ENCODE results near the gene ETHE1. TPM values are rescaled to one million over a fixed set of nuclear protein-coding genes. Genes with fewer than 3 reads are reported as not detected.

The ETHE1 gene
- polyA plus RNA-seq, 1 experiment = 104 TPM

DNA sequence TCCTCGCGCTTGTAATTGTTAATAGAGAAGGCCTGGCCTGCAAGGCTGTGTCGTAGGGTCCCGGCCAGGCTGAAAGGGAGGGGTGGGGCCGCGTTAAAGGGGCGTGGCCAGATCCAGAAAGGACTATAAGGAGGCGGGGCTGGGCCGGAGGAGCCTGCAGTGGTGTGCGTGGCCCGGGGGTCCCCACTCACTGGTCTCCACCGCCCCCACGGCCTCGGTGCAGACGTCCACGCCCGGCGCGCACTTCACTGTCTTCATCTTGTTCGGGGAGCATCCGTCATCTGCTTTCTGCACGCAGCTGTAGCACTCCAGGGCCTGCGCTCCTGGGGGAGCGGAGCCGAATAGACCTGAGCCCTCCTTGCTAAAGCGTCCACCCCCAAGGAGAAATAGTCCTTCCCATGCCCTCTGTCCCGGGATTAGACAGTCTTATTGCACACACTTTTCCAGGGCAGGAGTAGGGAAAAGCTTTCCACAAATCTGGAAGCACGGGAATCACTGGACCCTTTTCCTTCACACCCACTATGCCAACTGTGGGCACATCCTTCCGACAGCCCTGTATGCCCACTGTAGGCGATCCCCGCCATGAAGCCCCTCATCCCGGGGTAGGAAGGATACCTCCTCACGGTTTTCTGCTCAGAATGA is 62.7 kb downstream of the ETHE1 start:
- no peak for DNase-seq (ENCODE audit: low read depth, low spot score)
- Histone ChIP-seq H3K9me3 (ENCODE audit: control insufficient read depth, insufficient read depth, low read length) (peaks cover 14% of the 10 kb centered on the region), H3K27me3 (ENCODE audit: control insufficient read depth, insufficient read depth, low read length) (peaks cover 7% of the 10 kb centered on the region), H3K4me3 (ENCODE audit: low read depth, low read length) (peak overlapping the region; percentile 79), H3K27ac (ENCODE audit: low read depth, low read length) (peak overlapping the region; percentile 47)
- POLR2A ChIA-PET = interaction anchor here (0.6 to 2.1 kb wide), 7 partner anchors 9 to 205 kb away, joined by 3 to 12 read pairs (median 3); partner anchors contain the start of gene PHLDB3
- TF ChIP-seq, protein P1, sequence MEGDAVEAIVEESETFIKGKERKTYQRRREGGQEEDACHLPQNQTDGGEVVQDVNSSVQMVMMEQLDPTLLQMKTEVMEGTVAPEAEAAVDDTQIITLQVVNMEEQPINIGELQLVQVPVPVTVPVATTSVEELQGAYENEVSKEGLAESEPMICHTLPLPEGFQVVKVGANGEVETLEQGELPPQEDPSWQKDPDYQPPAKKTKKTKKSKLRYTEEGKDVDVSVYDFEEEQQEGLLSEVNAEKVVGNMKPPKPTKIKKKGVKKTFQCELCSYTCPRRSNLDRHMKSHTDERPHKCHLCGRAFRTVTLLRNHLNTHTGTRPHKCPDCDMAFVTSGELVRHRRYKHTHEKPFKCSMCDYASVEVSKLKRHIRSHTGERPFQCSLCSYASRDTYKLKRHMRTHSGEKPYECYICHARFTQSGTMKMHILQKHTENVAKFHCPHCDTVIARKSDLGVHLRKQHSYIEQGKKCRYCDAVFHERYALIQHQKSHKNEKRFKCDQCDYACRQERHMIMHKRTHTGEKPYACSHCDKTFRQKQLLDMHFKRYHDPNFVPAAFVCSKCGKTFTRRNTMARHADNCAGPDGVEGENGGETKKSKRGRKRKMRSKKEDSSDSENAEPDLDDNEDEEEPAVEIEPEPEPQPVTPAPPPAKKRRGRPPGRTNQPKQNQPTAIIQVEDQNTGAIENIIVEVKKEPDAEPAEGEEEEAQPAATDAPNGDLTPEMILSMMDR (IDR thresholded peaks at IDR 0.05; ENCODE audit: low read depth, low read length) = no peak
- CTCF ChIA-PET = interaction anchor here (0.7 to 2.3 kb wide), 5 partner anchors 17 to 905 kb away, joined by 3 to 15 read pairs (median 8); partner anchors contain the start of gene PHLDB3

DNA sequence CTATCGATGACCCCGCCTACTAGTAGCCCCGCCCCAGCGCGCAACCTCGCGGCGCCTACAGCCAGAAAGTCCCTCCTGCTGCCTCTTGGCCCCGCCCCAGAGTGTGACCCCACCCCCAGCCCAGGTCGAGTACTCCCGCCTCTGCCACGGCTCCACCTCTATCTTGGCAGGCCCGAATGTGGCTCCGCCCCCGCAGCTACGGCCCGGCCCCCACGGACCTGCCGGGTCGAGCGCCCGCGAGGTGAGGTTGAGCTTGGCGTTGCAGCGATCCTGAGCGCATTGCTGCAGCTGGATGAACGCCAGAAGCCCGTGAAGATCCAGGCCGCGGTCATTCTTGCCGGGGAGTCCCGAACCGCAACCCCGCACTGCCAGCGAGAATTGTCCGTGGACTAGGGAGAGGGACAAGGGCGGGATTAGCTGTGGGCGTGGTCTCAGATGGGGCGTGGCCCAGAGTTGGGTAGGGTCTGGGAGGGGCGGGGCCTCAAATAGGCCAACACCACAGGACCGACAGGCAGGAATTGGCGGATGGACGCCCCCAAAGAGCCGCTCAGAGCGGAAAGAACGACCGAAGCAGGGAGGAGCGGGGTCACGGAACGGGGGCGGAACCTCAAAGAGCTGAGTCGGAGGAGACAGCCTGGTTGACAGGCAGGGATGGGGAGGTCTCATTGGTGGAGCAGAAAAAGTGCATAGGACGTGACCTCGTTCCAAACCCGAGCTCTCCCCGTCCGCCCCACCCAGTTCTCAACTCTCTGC is 63.4 kb downstream of the ETHE1 start:
- Histone ChIP-seq H3K27me3 (ENCODE audit: control insufficient read depth, insufficient read depth, low read length) (peaks cover 7% of the 10 kb centered on the region), H3K9me3 (ENCODE audit: control insufficient read depth, insufficient read depth, low read length) (peaks cover 14% of the 10 kb centered on the region), H3K27ac (ENCODE audit: low read depth, low read length) (peak overlapping the region; percentile 47), H3K4me3 (ENCODE audit: low read depth, low read length) (peak overlapping the region; percentile 79)
- POLR2A ChIA-PET = interaction anchor here (0.5 to 2.1 kb wide), 9 partner anchors 10 to 205 kb away, joined by 3 to 12 read pairs (median 3); partner anchors contain the start of gene PHLDB3
- DNase-seq (ENCODE audit: low read depth, low spot score) = peak; percentile 62
- CTCF ChIA-PET = interaction anchor here (0.7 to 2.3 kb wide), 8 partner anchors 15 to 867 kb away, joined by 3 to 15 read pairs (median 8); partner anchors contain the start of gene PHLDB3
- TF ChIP-seq, protein P1 (IDR thresholded peaks at IDR 0.05; ENCODE audit: low read depth, low read length) = no peak

DNA sequence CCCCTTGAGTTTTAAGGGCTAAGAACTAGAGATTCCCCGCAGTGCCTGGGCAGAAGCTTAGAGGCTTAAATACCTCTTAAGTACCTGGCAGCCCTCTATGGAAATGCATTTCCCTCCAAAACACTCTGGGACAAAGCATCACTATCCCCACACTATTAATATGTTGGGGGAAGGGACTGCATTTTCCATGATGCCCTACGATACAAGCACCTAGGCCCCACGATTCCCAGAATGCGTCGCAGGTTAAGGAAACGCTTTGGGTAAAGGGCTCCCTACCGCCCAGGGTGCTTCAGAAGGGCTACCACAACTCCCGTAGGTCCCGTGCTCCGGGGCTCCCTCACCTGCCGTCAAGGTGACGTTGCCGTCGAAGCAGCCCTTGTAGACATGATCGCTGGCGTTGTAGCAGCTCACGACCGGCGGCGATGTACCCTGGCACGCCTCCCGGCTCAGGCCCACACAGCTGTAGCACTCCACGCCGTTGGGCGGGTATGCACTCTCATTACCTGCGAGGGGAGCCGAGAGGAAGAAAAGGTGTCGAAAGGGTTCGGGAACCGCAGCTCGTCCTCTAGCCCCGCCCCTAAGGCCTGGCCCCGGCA is 64.1 kb downstream of the ETHE1 start:
- H3K27ac ChIP-seq (ENCODE audit: low read depth, low read length) = no peak overlapping the region
- ChIA-PET POLR2A (interaction anchor here (0.5 to 2.1 kb wide), 8 partner anchors 11 to 206 kb away, joined by 3 to 12 read pairs (median 3); partner anchors contain the start of gene PHLDB3), CTCF (interaction anchor here (0.7 to 2.3 kb wide), 6 partner anchors 14 to 866 kb away, joined by 3 to 15 read pairs (median 6); partner anchors contain the start of gene PHLDB3)
- peaks cover 14% of the 10 kb centered on the region for H3K9me3 ChIP-seq (ENCODE audit: control insufficient read depth, insufficient read depth, low read length)
- H3K4me3 ChIP-seq (ENCODE audit: low read depth, low read length) = peak overlapping the region; percentile 79
- TF ChIP-seq, protein P1 (IDR thresholded peaks at IDR 0.05; ENCODE audit: low read depth, low read length) = no peak
- DNase-seq (ENCODE audit: low read depth, low spot score) = no peak
- H3K27me3 ChIP-seq (ENCODE audit: control insufficient read depth, insufficient read depth, low read length) = peaks cover 7% of the 10 kb centered on the region

DNA sequence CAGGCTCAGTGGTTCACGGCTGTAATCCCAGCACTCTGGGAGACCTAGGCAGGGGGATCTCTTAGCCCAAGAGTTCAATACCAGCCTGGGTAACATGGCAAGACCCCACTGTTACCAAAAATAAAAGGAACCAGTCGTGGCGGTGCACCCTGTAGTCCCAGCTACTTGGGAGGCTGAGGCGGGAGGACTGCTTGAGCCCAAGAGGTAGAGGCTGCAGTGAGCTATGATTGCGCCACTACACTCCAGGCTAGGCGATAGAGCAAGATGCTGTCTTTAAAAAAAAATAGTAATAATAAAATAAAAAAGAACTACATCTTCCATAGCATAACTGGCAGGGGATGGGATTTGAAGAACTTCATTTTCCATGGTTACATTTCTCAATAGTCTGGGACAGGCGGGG is 64.6 kb downstream of the ETHE1 start:
- POLR2A ChIA-PET = interaction anchor here (0.6 to 2.1 kb wide), 2 partner anchors 11 to 16 kb away, joined by 3 to 12 read pairs; no protein-coding TSS in a partner anchor
- H3K4me3 ChIP-seq (ENCODE audit: low read depth, low read length) = no peak overlapping the region
- CTCF ChIA-PET = interaction anchor here (1.5 to 2.1 kb wide), 2 partner anchors 14 to 15 kb away, joined by 3 to 15 read pairs; no protein-coding TSS in a partner anchor
- H3K27me3 ChIP-seq (ENCODE audit: control insufficient read depth, insufficient read depth, low read length) = peaks cover 7% of the 10 kb centered on the region
- TF ChIP-seq, protein P1 (IDR thresholded peaks at IDR 0.05; ENCODE audit: low read depth, low read length) = no peak
- peaks cover 14% of the 10 kb centered on the region for H3K9me3 ChIP-seq (ENCODE audit: control insufficient read depth, insufficient read depth, low read length)
- no peak overlapping the region for H3K27ac ChIP-seq (ENCODE audit: low read depth, low read length)
- no peak for DNase-seq (ENCODE audit: low read depth, low spot score)

Measured in AG04450 (cell line).